Endothelial cell of umbilical vein (primary cell): ENCODE measurements around the gene MIER2. TPM values are rescaled to one million over a fixed set of nuclear protein-coding genes. Genes with fewer than 3 reads are reported as not detected.

Experiments used
- BruUV-seq: library from RNA; stranded (reverse); fragments of 400-500 nt; replicated peaks from 2 replicates; lab custom pipeline; 2021; lab: Mats Ljungman, UMichigan
- CTCF ChIA-PET: fragments of 300-600, 350-600 bp; sonication (Branson Sonifier 250); formaldehyde crosslinking; loops from one replicate; lab custom pipeline; 2021; ENCODE audit warnings: antibody characterized with exemption, inconsistent platforms; lab: Charles Lee
- POLR2A ChIA-PET: fragments of 300-600, 350-600 bp; sonication (Branson Sonifier 250); formaldehyde crosslinking; loops from one replicate; lab custom pipeline; 2021; ENCODE audit warnings: antibody characterized with exemption, inconsistent platforms; lab: Charles Lee
- DNase-seq: peaks from one replicate; pipeline ENCODE4 v3.0.0-alpha.2; 2011; ENCODE audit warnings: low read depth, low spot score
- FAIRE-seq: peaks from 2 replicates; lab custom pipeline; 2011; peaks lifted over from hg19 to GRCh38; lab: Jason Lieb, UNC
- H2AFZ ChIP-seq: 2 replicates; pipeline ENCODE4 v1.6.0; 2012; ENCODE audit warnings: low read depth, low read length, control low read depth, inconsistent platforms
- H3K27ac ChIP-seq: 2 replicates; pipeline ENCODE4 v1.5.1; 2011; ENCODE audit warnings: low read depth, mild to moderate bottlenecking, control low read depth, low read length, moderate library complexity; ENCODE audit not compliant: insufficient read depth
- H3K27me3 ChIP-seq, 2 experiments: 2 replicates each; pipeline versions ENCODE4 v1.6.0 to v1.6.1; 2011; ENCODE audit warnings: low read length in 2 of 2, mixed read lengths in 1 of 2; ENCODE audit not compliant: control insufficient read depth in 2 of 2, insufficient read depth in 2 of 2
- H3K36me3 ChIP-seq, 2 experiments: 2 replicates in 1 of 2; 3 replicates in 1 of 2; pipeline ENCODE4 v1.5.1; 2011; ENCODE audit warnings: low read length in 2 of 2, mild to moderate bottlenecking in 1 of 2, moderate library complexity in 1 of 2; ENCODE audit not compliant: control insufficient read depth in 2 of 2, insufficient read depth in 2 of 2; ENCODE audit errors: extremely low read depth in 1 of 2
- H3K4me1 ChIP-seq: 3 replicates; pipeline ENCODE4 v1.5.1; 2011; ENCODE audit warnings: mild to moderate bottlenecking, low read length; ENCODE audit not compliant: control insufficient read depth, insufficient read depth; ENCODE audit errors: extremely low read depth
- H3K4me2 ChIP-seq: 2 replicates; pipeline ENCODE4 v1.6.1; 2011; ENCODE audit warnings: low read length, control low read depth, mixed read lengths; ENCODE audit not compliant: insufficient read depth
- H3K4me3 ChIP-seq, 3 experiments: fragments of 200-600 bp in 1 of 3; sonication (generic), shearing (Covaris generic) in 1 of 3; replicated peaks in 1 of 3; 2 replicates each; pipeline ENCODE4 v1.5.1; 2011 to 2016; ENCODE audit warnings: control low read depth in 3 of 3, low read length in 3 of 3, mild to moderate bottlenecking in 2 of 3, inconsistent platforms in 1 of 3, low read depth in 1 of 3, moderate library complexity in 1 of 3; ENCODE audit not compliant: insufficient read depth in 1 of 3
- H3K79me2 ChIP-seq: 2 replicates; pipeline ENCODE4 v1.6.0; 2012; ENCODE audit warnings: low read length, inconsistent platforms; ENCODE audit not compliant: control insufficient read depth, insufficient read depth
- H3K9ac ChIP-seq: replicated peaks from 2 replicates; pipeline ENCODE3; 2011; ENCODE audit warnings: low read length, control low read depth; ENCODE audit not compliant: insufficient read depth; ENCODE audit errors: extremely low read depth
- H3K9me1 ChIP-seq: replicated peaks from 3 replicates; pipeline ENCODE4 v1.6.0; 2011; ENCODE audit warnings: mild to moderate bottlenecking, low read length; ENCODE audit not compliant: control insufficient read depth, insufficient read depth; ENCODE audit errors: extremely low read depth
- H3K9me3 ChIP-seq: replicated peaks from 2 replicates; pipeline ENCODE4 v1.5.1; 2012; ENCODE audit warnings: low read length, inconsistent platforms; ENCODE audit not compliant: control insufficient read depth, insufficient read depth
- H4K20me1 ChIP-seq: replicated peaks from 2 replicates; pipeline ENCODE3; 2011; ENCODE audit warnings: mild to moderate bottlenecking, low read length; ENCODE audit not compliant: control insufficient read depth, insufficient read depth; ENCODE audit errors: extremely low read depth
- EZH2 ChIP-seq: IDR thresholded peaks from 2 replicates; pipeline ENCODE4 v1.6.1; 2012; ENCODE audit warnings: borderline replicate concordance, low read depth, mild to moderate bottlenecking, moderate library complexity, low read length, inconsistent platforms; ENCODE audit not compliant: severe bottlenecking
- FOS ChIP-seq: IDR thresholded peaks from 2 replicates; pipeline ENCODE4 v1.6.1; 2011; ENCODE audit warnings: mild to moderate bottlenecking, low read length, moderate library complexity, borderline replicate concordance; ENCODE audit not compliant: insufficient read depth
- GATA2 ChIP-seq: IDR thresholded peaks from 2 replicates; pipeline ENCODE4 v1.7.0; 2011; ENCODE audit warnings: low read depth, mild to moderate bottlenecking, moderate library complexity, mixed read lengths, low read length; ENCODE audit not compliant: insufficient read length, insufficient read depth
- JUN ChIP-seq: IDR thresholded peaks from 2 replicates; pipeline ENCODE4 v1.6.1; 2011; ENCODE audit warnings: borderline replicate concordance, low read depth; ENCODE audit not compliant: insufficient read length, insufficient read depth
- MYC ChIP-seq: IDR thresholded peaks from one replicate; pipeline ENCODE4 v1.6.1; 2011; ENCODE audit warnings: mild to moderate bottlenecking, low read depth, low read length
- POLR2A ChIP-seq: IDR thresholded peaks from 2 replicates; pipeline ENCODE4 v1.6.1; 2012; ENCODE audit warnings: low read depth, mild to moderate bottlenecking, control low read depth, low read length
- POLR2AphosphoS5 ChIP-seq: IDR thresholded peaks from 2 replicates; pipeline ENCODE4 v1.6.1; 2012; ENCODE audit warnings: low read depth, mild to moderate bottlenecking, control low read depth, low read length, moderate library complexity; ENCODE audit not compliant: insufficient read depth
- dilution Hi-C: fragments of 300-500 bp; cut with MboI; formaldehyde crosslinking; loops from one replicate; pipeline ENCODE4 v1.15.0; 2019; ENCODE audit warnings: low sequenced_read_pairs; ENCODE audit not compliant: extremely low pct_ligation_motif_present
- intact Hi-C: fragments of 100-400 bp; cut with micrococcal nuclease; formaldehyde crosslinking; loops from one replicate; pipeline ENCODE4 v1.10.0; 2022
- polyA plus RNA-seq, 4 experiments: library from polyadenylated mRNA; depleted of rRNA in 3 of 4; stranded (reverse) in 3 of 4; unstranded in 1 of 4; fragments of >200 nt; gene quantifications; 2 replicates each; pipeline versions ENCODE4 v1.2.1 to v1.2.3, GENCODE V29; 2011 to 2012; ENCODE audit warnings: missing spikeins in 1 of 4
- total RNA-seq: library from RNA; stranded (reverse); gene quantifications from 2 replicates; pipeline ENCODE4 v1.2.3, GENCODE V29; 2021
- TF ChIP-seq, protein P1 (sequence below): IDR thresholded peaks from 2 replicates; pipeline ENCODE4 v1.6.1; 2011; ENCODE audit not compliant: insufficient read depth, insufficient read length
- TF ChIP-seq, protein P2 (sequence below), 2 donors: IDR thresholded peaks; 1 replicate in 1 of 2; 2 replicates in 1 of 2; pipeline ENCODE4 v1.5.1; 2011; ENCODE audit warnings: low read length in 2 of 2, mild to moderate bottlenecking in 2 of 2, moderate library complexity in 2 of 2, control low read depth in 1 of 2, inconsistent platforms in 1 of 2, low read depth in 1 of 2; ENCODE audit not compliant: insufficient read depth in 1 of 2; ENCODE audit errors: extremely low read depth in 1 of 2

The MIER2 gene
- total and polyA plus RNA-seq, 2 donors (not counting 3 experiments of a cell fraction or from before 2014, with no cell fraction given), result 20.3 to 44.9 TPM

DNA sequence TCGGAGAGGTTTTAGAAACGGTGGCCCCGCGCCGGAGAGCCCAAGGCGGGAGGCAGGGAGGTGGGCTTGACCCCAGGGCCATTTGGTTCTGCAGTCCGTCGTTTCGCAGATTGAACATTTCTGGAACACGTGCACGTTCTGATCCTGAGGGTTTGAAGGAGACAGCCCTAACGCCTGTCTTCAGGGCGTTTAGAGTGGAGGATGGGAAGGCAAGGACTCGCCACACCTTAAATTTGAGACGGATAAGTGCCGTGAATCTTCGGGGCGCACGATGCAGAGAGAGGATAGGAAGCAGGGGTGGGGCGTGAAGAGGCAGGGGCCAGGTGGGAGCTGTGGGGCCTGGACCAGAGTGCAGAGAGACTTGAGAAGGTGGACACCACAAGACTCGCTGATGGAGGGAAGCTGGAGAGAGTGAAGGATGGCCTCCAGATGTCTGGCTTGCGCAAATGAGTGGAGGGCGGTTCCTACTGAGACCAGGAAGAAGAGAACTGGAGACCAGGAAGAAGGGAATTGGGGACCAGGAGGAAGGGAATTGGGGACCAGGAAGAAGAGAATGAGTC is 804 bp upstream of the MIER2 start:
- H3K79me2 ChIP-seq, result peaks cover 37% of the 10 kb centered on the region
- H3K4me3 ChIP-seq, result no peak overlapping the region
- ChIA-PET POLR2A (no interaction called here), CTCF (no interaction called here)
- peaks cover 35% of the 10 kb centered on the region for H3K4me1 ChIP-seq
- H3K36me3 ChIP-seq, result no peaks in the 10 kb centered on the region
- no peak overlapping the region for H3K9ac ChIP-seq
- H3K27ac ChIP-seq, result no peak overlapping the region
- H2AFZ ChIP-seq, result peak overlapping the region; percentile 59
- intact Hi-C loops (loop anchor here (10.0 kb wide), 1 partner anchor 51 kb away; the partner anchor contains the start of gene PLPP2), dilution Hi-C loops (no loop called here)
- no peaks in the 10 kb centered on the region for H3K9me3 ChIP-seq
- BruUV-seq, result no TSS peak
- H3K4me2 ChIP-seq, result no peak overlapping the region
- no peak for DNase-seq
- H4K20me1 ChIP-seq, result no peaks in the 10 kb centered on the region
- FAIRE-seq, result no peak
- TF ChIP-seq JUN, result no peak
- TF ChIP-seq EZH2, result no peak
- TF ChIP-seq FOS, result no peak
- TF ChIP-seq, protein P1, sequence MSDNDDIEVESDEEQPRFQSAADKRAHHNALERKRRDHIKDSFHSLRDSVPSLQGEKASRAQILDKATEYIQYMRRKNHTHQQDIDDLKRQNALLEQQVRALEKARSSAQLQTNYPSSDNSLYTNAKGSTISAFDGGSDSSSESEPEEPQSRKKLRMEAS, result no peak
- no peak for TF ChIP-seq MYC
- no peak for TF ChIP-seq POLR2AphosphoS5
- TF ChIP-seq GATA2, result no peak
- TF ChIP-seq, protein P2, sequence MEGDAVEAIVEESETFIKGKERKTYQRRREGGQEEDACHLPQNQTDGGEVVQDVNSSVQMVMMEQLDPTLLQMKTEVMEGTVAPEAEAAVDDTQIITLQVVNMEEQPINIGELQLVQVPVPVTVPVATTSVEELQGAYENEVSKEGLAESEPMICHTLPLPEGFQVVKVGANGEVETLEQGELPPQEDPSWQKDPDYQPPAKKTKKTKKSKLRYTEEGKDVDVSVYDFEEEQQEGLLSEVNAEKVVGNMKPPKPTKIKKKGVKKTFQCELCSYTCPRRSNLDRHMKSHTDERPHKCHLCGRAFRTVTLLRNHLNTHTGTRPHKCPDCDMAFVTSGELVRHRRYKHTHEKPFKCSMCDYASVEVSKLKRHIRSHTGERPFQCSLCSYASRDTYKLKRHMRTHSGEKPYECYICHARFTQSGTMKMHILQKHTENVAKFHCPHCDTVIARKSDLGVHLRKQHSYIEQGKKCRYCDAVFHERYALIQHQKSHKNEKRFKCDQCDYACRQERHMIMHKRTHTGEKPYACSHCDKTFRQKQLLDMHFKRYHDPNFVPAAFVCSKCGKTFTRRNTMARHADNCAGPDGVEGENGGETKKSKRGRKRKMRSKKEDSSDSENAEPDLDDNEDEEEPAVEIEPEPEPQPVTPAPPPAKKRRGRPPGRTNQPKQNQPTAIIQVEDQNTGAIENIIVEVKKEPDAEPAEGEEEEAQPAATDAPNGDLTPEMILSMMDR (IDR thresholded peaks at IDR 0.05; ENCODE audit: extremely low read depth in 1 of 2, insufficient read depth in 1 of 2, low read depth in 1 of 2, low read length in 2 of 2), result no peak
- TF ChIP-seq POLR2A, result no peak
- no peaks in the 10 kb centered on the region for H3K9me1 ChIP-seq
- no peaks in the 10 kb centered on the region for H3K27me3 ChIP-seq
